Liver (tissue), 9 donors: ENCODE results near the gene PHLPP2. TPM values are rescaled to one million over a fixed set of nuclear protein-coding genes. Genes with fewer than 3 reads are reported as not detected.

Experiments
- DNase-seq: peaks from one replicate; pipeline ENCODE4 v3.0.0-alpha.2; 2017; ENCODE audit warnings: low spot score
- H3K27ac ChIP-seq, 2 donors: one replicate each; pipeline ENCODE4 v1.7.0; 2013; ENCODE audit warnings: inconsistent platforms in 2 of 2, low read length in 2 of 2, control low read depth in 1 of 2, low read depth in 1 of 2, mild to moderate bottlenecking in 1 of 2
- H3K27me3 ChIP-seq, 4 donors: one replicate each; pipeline versions ENCODE4 v1.6.1 to v1.7.0; 2013; ENCODE audit warnings: low read length in 3 of 4, inconsistent platforms in 1 of 4, mild to moderate bottlenecking in 1 of 4, moderate library complexity in 1 of 4; ENCODE audit not compliant: control insufficient read depth in 4 of 4, insufficient read depth in 4 of 4
- H3K36me3 ChIP-seq, 4 donors: one replicate each; pipeline versions ENCODE4 v1.6.1 to v1.7.0; 2013; ENCODE audit warnings: low read length in 3 of 4, mild to moderate bottlenecking in 3 of 4, low read depth in 1 of 4, moderate library complexity in 1 of 4; ENCODE audit not compliant: control insufficient read depth in 4 of 4, insufficient read depth in 3 of 4
- H3K4me1 ChIP-seq, 4 donors: one replicate each; pipeline versions ENCODE4 v1.6.1 to v1.7.0; 2013; ENCODE audit warnings: low read length in 3 of 4, mild to moderate bottlenecking in 3 of 4, moderate library complexity in 1 of 4; ENCODE audit not compliant: control insufficient read depth in 4 of 4, insufficient read depth in 4 of 4
- H3K4me3 ChIP-seq, 3 donors: one replicate each; pipeline versions ENCODE4 v1.6.1 to v1.7.0; 2013; ENCODE audit warnings: low read length in 3 of 3, control low read depth in 1 of 3, low read depth in 1 of 3, mild to moderate bottlenecking in 1 of 3
- H3K9ac ChIP-seq, 2 donors: one replicate each; pipeline ENCODE4 v1.7.0; 2013; ENCODE audit warnings: low read length in 2 of 2, mild to moderate bottlenecking in 2 of 2, moderate library complexity in 2 of 2, control low read depth in 1 of 2, low read depth in 1 of 2
- H3K9me3 ChIP-seq, 4 donors: one replicate each; pipeline versions ENCODE4 v1.6.1 to v1.7.0; 2013; ENCODE audit warnings: low read length in 3 of 4; ENCODE audit not compliant: control insufficient read depth in 4 of 4
- ATF3 ChIP-seq: IDR thresholded peaks from 2 replicates; pipeline ENCODE4 v1.6.1; 2016; ENCODE audit warnings: antibody characterized with exemption
- CTCF ChIP-seq: fragments of 150-350 bp; IDR thresholded peaks from 2 replicates; pipeline ENCODE4 v1.5.1; 2017; ENCODE audit warnings: improper control_type of control experiment, low read depth, low read length; ENCODE audit not compliant: missing input control
- EGR1 ChIP-seq, 2 donors: IDR thresholded peaks; 2 replicates each; pipeline ENCODE4 v1.6.1; 2016 to 2018; ENCODE audit warnings: antibody characterized with exemption in 2 of 2, low read depth in 2 of 2
- FOXA1 ChIP-seq: IDR thresholded peaks from 2 replicates; pipeline ENCODE4 v1.6.1; 2016; ENCODE audit warnings: antibody characterized with exemption
- FOXA2 ChIP-seq: IDR thresholded peaks from 2 replicates; pipeline ENCODE4 v1.6.1; 2016; ENCODE audit warnings: antibody characterized with exemption
- GABPA ChIP-seq, 2 donors: IDR thresholded peaks in 1 of 2; conservative IDR thresholded peaks in 1 of 2; 2 replicates each; pipeline ENCODE4 v1.6.1; 2016; ENCODE audit warnings: antibody characterized with exemption in 2 of 2, mild to moderate bottlenecking in 1 of 2, moderate library complexity in 1 of 2
- HNF4A ChIP-seq, 2 donors: conservative IDR thresholded peaks; 2 replicates each; pipeline ENCODE4 v1.6.1; 2016; ENCODE audit warnings: antibody characterized with exemption in 2 of 2, mild to moderate bottlenecking in 2 of 2
- HNF4G ChIP-seq: IDR thresholded peaks from 2 replicates; pipeline ENCODE4 v1.6.1; 2016; ENCODE audit warnings: antibody characterized with exemption
- JUND ChIP-seq, 2 donors: IDR thresholded peaks; 2 replicates each; pipeline ENCODE4 v1.6.1; 2016; ENCODE audit warnings: antibody characterized with exemption in 2 of 2
- MAX ChIP-seq: IDR thresholded peaks from 2 replicates; pipeline ENCODE4 v1.6.1; 2016; ENCODE audit warnings: antibody characterized with exemption
- NR2F2 ChIP-seq: IDR thresholded peaks from 2 replicates; pipeline ENCODE4 v1.6.1; 2016; ENCODE audit warnings: antibody characterized with exemption
- RAD21 ChIP-seq, 2 donors: IDR thresholded peaks; 2 replicates each; pipeline ENCODE4 v1.6.1; 2016; ENCODE audit warnings: antibody characterized with exemption in 2 of 2, mild to moderate bottlenecking in 2 of 2
- REST ChIP-seq: IDR thresholded peaks from 2 replicates; pipeline ENCODE4 v1.6.1; 2016; ENCODE audit warnings: antibody characterized with exemption, mild to moderate bottlenecking
- RXRA ChIP-seq, 2 donors: IDR thresholded peaks; 2 replicates each; pipeline ENCODE4 v1.6.1; 2017 to 2018; ENCODE audit warnings: antibody characterized with exemption in 2 of 2, mild to moderate bottlenecking in 1 of 2
- SP1 ChIP-seq: IDR thresholded peaks from 2 replicates; pipeline ENCODE4 v1.6.1; 2018; ENCODE audit warnings: antibody characterized with exemption, mild to moderate bottlenecking
- TAF1 ChIP-seq: conservative IDR thresholded peaks from 2 replicates; pipeline ENCODE4 v1.6.1; 2016; ENCODE audit warnings: antibody characterized with exemption, mild to moderate bottlenecking
- YY1 ChIP-seq: IDR thresholded peaks from 2 replicates; pipeline ENCODE4 v1.6.1; 2016; ENCODE audit warnings: antibody characterized with exemption, mild to moderate bottlenecking
- ZBTB33 ChIP-seq: IDR thresholded peaks from 2 replicates; pipeline ENCODE4 v1.6.1; 2016; ENCODE audit warnings: antibody characterized with exemption
- WGBS: extraction: QIAGEN DNeasy Blood & Tissue Kit; methylation state at CpG from one replicate; pipeline ENCODE4 v1.1.7; 2013; 5-methylcytosine and 5-hydroxymethylcytosine counted together
- polyA plus RNA-seq, 2 donors: library from polyadenylated mRNA; stranded (reverse) in 1 of 2; unstranded in 1 of 2; fragments of 200-250 nt in 1 of 2; fragments of >200 nt in 1 of 2; fragmentation: Nextera tagmentation in 1 of 2; extraction: Ambion mirVana in 1 of 2; gene quantifications; one replicate each; pipeline versions ENCODE4 v1.2.1 to v1.2.3, GENCODE V29; 2013 to 2015
- total RNA-seq, 2 donors: library from RNA; depleted of rRNA; stranded (reverse); fragments of >200 nt; gene quantifications; one replicate each; pipeline ENCODE4 v1.2.3, GENCODE V29; 2014
- donor health status: healthy.
- donor health status: healthy.
- donor health status: healthy.
- donor health status: healthy.
- donor health status: healthy.

Gene PHLPP2
- total and polyA plus RNA-seq, 4 donors: 1.2 to 7.8 (median 3.9) TPM

GRCh38 chr16:71658771-71659170 is 65.7 kb downstream of the PHLPP2 start:
- DNase-seq: no peak
- no peak overlapping the region for H3K4me3 ChIP-seq
- peaks cover 1 to 24% (median 9%) of the 10 kb centered on the region in 4 donors for H3K36me3 ChIP-seq
- H3K27me3 ChIP-seq: no peaks in the 10 kb centered on the region
- H3K27ac ChIP-seq: no peak overlapping the region
- H3K9me3 ChIP-seq: no peaks in the 10 kb centered on the region
- no peaks in the 10 kb centered on the region for H3K4me1 ChIP-seq
- TF ChIP-seq TAF1 (no peak), HNF4G (no peak), YY1 (no peak), EGR1 (IDR thresholded peaks at IDR 0.05; ENCODE audit: low read depth in 2 of 2) (no peak), FOXA2 (no peak), FOXA1 (no peak), GABPA (IDR thresholded peaks at IDR 0.05 in 1 of 2, conservative IDR thresholded peaks at IDR 0.05 in 1 of 2) (no peak), MAX (no peak), SP1 (no peak), ATF3 (no peak), RAD21 (IDR thresholded peaks at IDR 0.05) (no peak), RXRA (IDR thresholded peaks at IDR 0.05) (no peak)
- H3K9ac ChIP-seq: no peak overlapping the region
- WGBS: 90% methylated on average over 4 of the region's 4 CpGs

- Histone ChIP-seq H3K27me3 (no peaks in the 10 kb centered on the region), H3K4me1 (no peaks in the 10 kb centered on the region), H3K36me3 (peaks cover 0 to 23% (median 6%) of the 10 kb centered on the region in 4 donors), H3K9me3 (no peaks in the 10 kb centered on the region), H3K9ac (no peak overlapping the region), H3K4me3 (no peak overlapping the region), H3K27ac (no peak overlapping the region)
- TF ChIP-seq RXRA (IDR thresholded peaks at IDR 0.05) (no peak), REST (no peak), RAD21 (IDR thresholded peaks at IDR 0.05) (no peak), MAX (no peak), TAF1 (no peak), SP1 (no peak), JUND (IDR thresholded peaks at IDR 0.05) (no peak), EGR1 (IDR thresholded peaks at IDR 0.05; ENCODE audit: low read depth in 2 of 2) (no peak), FOXA1 (no peak), NR2F2 (no peak), HNF4G (no peak), YY1 (no peak), ZBTB33 (no peak), HNF4A (conservative IDR thresholded peaks at IDR 0.05) (no peak), GABPA (IDR thresholded peaks at IDR 0.05 in 1 of 2, conservative IDR thresholded peaks at IDR 0.05 in 1 of 2) (no peak), FOXA2 (no peak), ATF3 (no peak), CTCF (no peak)
- WGBS: 97% methylated on average over 7 of the region's 7 CpGs
- DNase-seq: no peak
Observed at GRCh38 chr16:71649704-71650103, 74.8 kb downstream of the PHLPP2 start.
